ENCODE data around the gene AURKAIP1.
"Not testable (repeated sequence)": the region's sequence is repeated elsewhere in the genome, so short reads cannot be mapped to it uniquely, and the experiment has no call there.

Gene AURKAIP1

GRCh38 chr1:1406101-1406820, 31.3 kb upstream of the AURKAIP1 start:
- DNase-seq, result no peak

GRCh38 chr1:1403653-1404052, 28.6 kb upstream of the AURKAIP1 start:
- no peak for DNase-seq

- not testable (repeated sequence) for DNase-seq
Measured at GRCh38 chr1:1402901-1403392, 27.9 kb upstream of the AURKAIP1 start.

GRCh38 chr1:1402072-1402900, 27.3 kb upstream of the AURKAIP1 start:
- peak; percentile 49 for DNase-seq

- no peak for DNase-seq
Measured at GRCh38 chr1:1401457-1402010, 26.5 kb upstream of the AURKAIP1 start.

GRCh38 chr1:1400576-1401456, 25.8 kb upstream of the AURKAIP1 start:
- DNase-seq, result peak; percentile 24

GRCh38 chr1:1399872-1400575, 25.0 kb upstream of the AURKAIP1 start:
- peak; percentile 35 for DNase-seq

- peak; percentile 98 for DNase-seq
Measured at GRCh38 chr1:1399187-1399871, 24.3 kb upstream of the AURKAIP1 start, which contains the start of gene CCNL2. Gene CCNL2, minus strand, starts transcription at chr1:1399335. Its CDS starts 29 bp downstream, at chr1:1399306.

GRCh38 chr1:1398677-1399186, 23.7 kb upstream of the AURKAIP1 start:
- no peak for DNase-seq

- DNase-seq, result no peak
Measured at GRCh38 chr1:1397839-1398523, 23.0 kb upstream of the AURKAIP1 start.

GRCh38 chr1:1395166-1395565, 20.2 kb upstream of the AURKAIP1 start:
- no peak for DNase-seq

GRCh38 chr1:1394116-1394515, 19.1 kb upstream of the AURKAIP1 start:
- no peak for DNase-seq

GRCh38 chr1:1393428-1393827, 18.4 kb upstream of the AURKAIP1 start:
- no peak for DNase-seq

GRCh38 chr1:1393014-1393413, 18.0 kb upstream of the AURKAIP1 start:
- no peak for DNase-seq

- DNase-seq, result no peak
Measured at GRCh38 chr1:1391225-1391624, 16.2 kb upstream of the AURKAIP1 start.

- no peak for DNase-seq
Measured at GRCh38 chr1:1390675-1391074, 15.7 kb upstream of the AURKAIP1 start.

- DNase-seq, result no peak
Measured at GRCh38 chr1:1388078-1388472, 13.1 kb upstream of the AURKAIP1 start.

- no peak for DNase-seq
Measured at GRCh38 chr1:1387098-1388077, 12.4 kb upstream of the AURKAIP1 start.

GRCh38 chr1:1385931-1386330, 10.9 kb upstream of the AURKAIP1 start:
- no peak for DNase-seq

All from EL (cell line).